Activated T-cell treated with anti-CD3 and anti-CD28 coated beads for 4 hours (primary cell): ENCODE measurements around the gene OR13F1.
"Not testable (repeated sequence)": the region's sequence is repeated elsewhere in the genome, so short reads cannot be mapped to it uniquely, and the experiment has no call there.

Experiments
- DNase-seq: peaks from one replicate; pipeline ENCODE4 v3.0.0-alpha.2; 2020

Gene OR13F1, protein sequence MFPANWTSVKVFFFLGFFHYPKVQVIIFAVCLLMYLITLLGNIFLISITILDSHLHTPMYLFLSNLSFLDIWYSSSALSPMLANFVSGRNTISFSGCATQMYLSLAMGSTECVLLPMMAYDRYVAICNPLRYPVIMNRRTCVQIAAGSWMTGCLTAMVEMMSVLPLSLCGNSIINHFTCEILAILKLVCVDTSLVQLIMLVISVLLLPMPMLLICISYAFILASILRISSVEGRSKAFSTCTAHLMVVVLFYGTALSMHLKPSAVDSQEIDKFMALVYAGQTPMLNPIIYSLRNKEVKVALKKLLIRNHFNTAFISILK

DNA sequence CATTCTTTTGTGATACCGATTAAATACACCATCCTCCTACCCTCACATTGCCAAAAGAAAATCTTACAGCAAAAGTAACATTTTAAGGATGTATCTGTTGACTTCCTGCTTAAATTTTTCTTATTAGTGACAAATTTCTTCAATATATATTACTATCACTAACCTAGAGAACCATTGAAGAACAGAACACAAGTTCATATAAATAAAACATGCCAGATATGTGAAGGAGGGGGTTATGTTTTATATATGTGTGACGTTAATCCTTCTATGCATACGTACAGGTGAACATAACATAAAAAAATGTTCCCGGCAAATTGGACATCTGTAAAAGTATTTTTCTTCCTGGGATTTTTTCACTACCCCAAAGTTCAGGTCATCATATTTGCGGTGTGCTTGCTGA, at the start of gene OR13F1:
OR13F1 (plus strand) TSS at position 301 of the 400 bp plus-strand sequence; CDS start at position 301, 0 bp downstream.
- no peak for DNase-seq

DNA sequence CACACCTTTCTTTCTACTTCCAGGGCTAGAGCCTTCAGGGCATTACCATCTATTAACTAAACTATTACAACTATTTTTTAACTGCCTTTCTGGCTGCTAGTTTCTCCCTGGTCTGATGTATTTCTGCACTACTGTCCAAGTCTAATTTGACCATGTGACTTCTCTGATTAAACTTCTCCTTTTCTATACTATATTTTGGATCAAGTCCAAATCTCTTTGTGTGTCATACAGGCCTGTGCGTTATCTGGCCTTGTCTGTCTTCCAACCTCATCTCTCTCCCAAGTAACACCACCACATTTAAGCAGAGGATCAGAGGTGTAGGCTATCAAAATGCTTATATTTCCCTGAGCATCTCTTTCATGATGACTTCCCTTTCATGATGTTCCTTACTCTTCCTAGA, 47.2 kb upstream of the OR13F1 start:
- DNase-seq: no peak

DNA sequence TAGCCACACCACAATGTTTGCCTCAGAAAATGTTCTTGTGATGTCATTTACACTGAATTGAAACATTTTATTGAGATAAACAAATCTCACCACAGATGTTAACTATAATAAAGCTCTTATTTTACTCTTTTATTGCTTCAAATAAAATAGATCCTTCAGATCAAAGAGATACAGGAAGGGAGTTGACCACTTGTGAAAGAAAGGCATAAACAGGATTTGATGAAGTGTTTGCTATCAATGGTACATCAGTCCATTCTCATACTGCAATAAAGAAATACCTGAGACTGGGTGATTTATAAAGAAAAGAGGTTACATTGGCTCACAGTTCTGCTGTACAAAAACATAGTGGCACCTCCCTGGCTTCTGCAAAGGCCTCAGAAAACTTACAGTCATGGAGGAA, 40.2 kb upstream of the OR13F1 start:
- no peak for DNase-seq

DNA sequence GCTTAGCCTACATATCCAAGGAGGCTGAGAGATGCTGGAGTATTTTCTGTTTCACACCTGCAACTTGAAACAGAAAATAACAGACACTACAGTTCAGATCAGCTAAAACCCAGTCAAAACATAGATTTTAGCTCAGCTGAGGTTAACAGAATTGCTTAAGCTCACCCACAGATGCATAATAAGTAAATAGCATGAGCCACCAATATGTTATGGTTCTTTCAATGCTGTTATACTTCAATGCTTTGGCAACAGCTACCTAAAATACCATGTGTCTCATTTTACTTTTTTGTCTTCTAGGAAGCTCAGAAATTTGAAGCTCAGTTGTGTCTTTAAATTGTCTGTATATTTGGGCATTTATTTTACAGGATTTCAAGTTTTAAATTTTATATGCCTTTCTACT, 35.8 kb upstream of the OR13F1 start:
- no peak for DNase-seq

DNA sequence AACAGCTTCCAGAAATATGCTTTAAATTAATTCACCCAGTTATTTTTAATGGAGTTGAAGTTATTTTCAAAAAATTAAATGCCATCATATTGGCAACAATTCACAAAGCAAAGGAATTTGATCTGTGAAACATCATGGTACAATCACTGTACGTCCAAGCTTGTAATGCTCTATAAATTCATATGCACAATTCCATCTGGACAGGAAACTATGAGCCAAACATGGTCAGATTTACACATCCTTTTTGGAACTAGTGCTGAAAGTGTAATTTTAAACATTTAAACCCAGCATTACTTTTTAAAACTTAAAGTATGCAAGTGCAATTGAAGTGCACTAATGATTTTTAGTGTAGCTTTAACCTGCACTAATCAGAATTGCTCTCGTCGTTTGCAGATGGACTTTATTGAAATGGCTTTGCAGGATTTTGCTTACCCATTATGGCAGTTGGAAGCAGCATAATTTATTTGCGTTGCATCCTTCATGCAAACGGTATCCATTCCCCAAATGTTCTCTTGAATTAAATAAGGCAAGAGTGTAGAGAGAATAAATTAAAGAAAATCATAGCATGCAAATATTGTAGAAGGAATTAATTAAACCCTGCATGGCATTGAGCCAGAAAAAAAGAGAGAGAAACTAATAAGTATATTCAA, 21.0 kb upstream of the OR13F1 start:
- no peak for DNase-seq

DNA sequence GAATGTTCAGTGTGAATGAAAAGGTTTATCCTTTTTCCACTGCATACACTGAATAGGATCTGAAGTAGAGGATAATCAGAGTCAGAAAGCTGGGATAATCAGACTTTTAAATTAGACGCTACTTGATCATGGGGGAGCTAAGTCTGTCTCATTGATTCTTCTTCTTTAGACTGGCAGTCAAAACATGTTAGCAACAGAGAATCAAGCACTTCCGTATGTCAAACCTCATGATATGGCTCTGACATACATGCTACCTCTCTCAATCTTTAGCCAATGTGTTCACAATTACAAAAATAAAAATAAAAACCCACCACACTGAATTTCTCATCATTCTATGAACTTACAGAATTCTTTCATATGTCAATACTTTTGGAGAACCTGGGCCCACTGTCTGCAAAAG, 19.0 kb upstream of the OR13F1 start:
- no peak for DNase-seq

DNA sequence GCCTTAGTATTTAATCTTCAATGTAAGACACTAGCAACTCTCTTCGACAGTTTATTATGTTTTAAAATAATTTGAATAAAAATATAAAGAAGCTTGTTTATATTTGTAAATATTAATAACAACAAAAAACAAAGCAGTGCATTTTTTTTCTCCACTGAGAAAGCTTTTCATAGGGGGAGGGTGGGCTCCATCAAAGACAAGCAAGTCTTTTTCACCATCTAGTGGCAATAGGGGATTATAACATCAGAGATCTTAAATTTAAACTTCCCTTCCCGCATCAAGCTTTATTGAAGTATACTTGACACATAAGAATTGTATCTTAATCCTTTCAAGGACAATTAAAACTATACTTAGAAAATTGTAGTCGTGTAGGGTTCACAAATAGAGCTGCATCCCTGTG, 9.3 kb upstream of the OR13F1 start:
- DNase-seq: no peak

DNA sequence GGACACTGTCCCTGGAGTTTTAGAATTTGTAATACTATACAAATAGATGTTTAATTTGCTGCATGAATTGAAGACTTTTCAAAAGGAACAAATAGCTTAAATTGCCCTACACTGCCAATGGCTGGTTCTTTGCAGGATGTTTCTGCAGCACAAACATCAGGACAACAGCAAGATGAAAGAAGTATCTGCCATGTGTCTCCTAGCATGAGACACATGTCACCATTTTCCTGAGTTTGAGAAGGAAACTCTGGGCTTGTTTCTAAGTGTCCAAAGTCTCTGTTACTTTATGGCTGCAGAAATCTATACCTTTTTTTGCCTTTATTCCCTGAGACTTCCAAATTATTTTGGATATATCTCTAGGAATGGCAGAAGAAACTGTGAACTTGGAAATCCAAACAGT, 623 bp upstream of the OR13F1 start:
- DNase-seq: no peak

DNA sequence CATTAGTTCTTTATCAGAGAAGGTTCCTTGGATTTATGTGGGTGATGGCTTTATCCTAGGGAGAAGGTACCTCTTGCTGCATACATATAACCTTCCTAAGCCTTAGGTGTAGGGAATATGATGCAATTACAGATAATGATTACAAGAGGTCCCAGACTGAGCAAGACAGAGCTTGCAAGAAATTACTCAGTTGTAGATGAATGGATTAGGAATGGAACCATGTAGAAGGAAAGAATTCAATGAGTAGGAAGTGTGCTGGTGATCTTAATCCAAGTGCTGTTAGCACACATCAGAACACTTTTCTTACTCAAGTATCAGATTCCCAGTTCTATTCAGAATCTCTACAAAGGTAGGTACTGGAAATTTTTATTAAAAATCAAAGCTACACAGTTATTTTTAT, 2.5 kb downstream of the OR13F1 start:
- no peak for DNase-seq

DNA sequence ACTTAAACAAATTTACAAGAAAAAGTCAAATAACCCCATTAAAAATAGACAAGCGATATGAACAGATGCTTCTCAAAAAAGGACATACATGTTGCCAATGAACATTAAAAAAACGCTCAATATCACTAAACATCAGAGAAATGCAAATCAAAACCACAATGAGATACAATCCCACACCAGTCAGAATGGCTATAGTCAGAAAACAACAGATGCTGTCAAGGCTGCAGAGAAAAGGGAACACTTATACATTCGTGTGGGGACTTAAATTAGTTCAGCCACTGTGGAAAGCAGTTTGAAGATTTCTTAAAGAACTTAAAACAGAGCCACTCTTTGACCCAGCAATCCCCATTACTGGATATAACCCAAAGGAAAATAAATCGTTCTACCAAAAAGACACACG, 10.8 kb downstream of the OR13F1 start:
- DNase-seq: no peak

DNA sequence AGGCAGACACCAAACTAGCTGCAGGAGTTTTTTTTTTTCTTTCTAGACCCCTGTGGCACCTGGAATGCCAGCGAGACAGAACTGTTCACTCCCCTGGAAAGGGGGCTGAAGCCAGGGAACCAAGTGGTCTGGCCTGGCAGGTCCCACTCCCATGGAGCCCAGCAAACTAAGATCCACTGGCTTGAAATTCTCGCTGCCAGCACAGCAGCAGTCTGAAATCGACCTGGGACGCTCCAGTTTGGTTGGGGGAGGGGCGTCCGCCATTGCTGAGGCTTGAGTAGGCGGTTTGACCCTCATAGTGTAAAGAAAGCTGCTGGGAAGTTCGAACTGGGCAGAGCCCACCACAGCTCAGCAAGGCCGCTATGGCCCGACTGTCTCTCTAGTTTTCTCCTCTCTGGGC, 16.2 kb downstream of the OR13F1 start:
- DNase-seq: not testable (repeated sequence)

DNA sequence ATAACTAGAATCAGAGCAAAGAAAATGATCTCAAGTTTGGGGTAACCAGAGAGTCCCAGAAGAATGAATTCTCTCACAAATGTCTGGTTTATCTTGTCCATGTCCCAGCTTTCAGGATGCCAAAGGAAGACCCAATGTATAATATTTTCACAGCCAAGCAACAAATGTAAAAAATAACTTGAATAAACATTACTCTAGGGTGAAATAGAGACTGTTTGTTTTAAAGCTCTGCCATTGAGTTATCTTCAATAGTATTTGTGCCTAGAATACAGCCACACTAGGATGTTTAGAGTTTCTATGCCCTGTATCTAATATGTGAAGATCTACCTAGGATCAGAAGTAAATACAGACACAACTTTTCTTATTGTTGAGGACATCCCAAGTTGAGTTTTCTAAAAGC, 23.0 kb downstream of the OR13F1 start, which contains the start of gene OR13C4:
OR13C4 (minus strand) TSS at position 101 of the 400 bp plus-strand sequence; CDS start at position 101, 0 bp downstream.
- no peak for DNase-seq

DNA sequence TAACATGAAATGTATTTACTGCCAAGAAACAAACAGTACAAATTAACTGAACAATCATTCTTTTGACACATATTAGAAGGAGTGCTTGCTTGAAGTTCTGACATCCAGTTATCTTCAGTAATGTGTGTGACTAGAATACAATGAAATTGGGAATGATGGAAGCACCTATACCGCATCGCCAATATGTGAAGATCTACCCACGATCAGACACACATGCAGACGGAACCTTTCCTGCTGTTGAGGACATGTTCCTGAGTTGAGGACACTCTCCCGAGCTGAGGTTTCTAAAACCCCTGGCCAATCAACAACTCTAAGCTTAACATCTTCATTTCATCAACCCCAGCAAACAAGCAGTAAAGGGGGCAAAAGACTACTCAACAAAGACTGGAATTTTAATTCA, 32.7 kb downstream of the OR13F1 start, which contains the start of gene OR13C3:
OR13C3 (minus strand) TSS at position 101 of the 400 bp plus-strand sequence. CDS start 133 bp downstream, outside the sequence.
- no peak for DNase-seq

DNA sequence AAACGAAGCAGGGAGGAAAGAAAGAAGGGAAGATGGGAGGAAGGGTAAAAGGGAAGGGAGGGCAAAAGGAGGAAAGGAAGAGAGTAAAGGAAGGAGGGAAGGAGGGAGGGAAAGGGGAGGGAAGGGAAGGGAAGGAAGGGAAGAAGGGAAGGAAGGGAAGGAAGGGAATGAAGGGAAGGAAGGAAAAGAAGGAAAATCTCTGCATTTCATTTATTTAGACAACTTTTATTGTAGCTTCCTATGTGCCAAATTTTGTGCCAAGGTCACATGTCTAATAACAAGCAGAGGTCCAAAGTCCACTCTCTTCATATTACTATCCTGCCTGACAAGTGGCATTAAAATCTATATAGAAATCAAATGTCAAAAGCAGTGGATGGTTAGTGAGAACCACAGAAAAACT, 35.2 kb downstream of the OR13F1 start:
- DNase-seq: no peak

DNA sequence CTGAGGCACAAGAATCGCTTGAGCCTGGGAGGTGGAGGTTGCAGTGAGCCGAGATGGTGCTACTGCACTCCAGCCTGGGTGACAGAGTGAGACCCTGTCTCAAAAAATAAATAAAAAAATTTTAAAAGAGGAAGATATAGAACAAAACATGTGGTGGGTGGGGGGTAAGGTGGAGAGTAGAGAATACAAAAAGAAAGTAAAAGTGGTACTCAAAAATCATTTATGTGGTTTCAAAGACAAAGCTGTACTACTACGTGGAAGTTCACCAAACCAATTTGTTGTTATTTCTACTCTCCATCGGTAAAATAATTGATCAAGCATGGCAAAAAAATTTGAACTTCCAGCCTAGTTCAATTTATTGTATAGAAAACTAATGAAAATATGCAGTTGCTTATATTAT, 40.6 kb downstream of the OR13F1 start:
- no peak for DNase-seq

DNA sequence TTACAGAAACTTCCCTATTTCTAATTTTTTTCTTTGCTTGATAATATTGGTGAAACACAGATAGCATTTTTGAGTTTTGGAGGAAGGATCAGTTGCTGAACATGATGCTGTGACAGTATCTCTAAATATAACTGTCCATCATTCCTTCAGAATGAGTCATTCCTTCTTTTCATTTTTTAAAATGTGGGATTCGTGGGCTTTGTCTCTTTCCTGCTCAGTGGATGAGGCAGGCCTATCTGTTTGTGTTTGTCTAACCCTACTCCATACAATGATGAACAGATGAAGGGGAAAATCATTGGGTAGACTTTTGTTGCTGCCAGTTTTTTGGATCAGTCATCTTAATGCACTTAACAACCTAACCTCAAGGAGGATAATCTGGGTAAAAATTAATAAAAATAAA, 49.2 kb downstream of the OR13F1 start:
- no peak for DNase-seq
